ENCODE results near the gene PDE6G. TPM values are rescaled to one million over a fixed set of nuclear protein-coding genes. Genes with fewer than 3 reads are reported as not detected.

The PDE6G gene
- total and polyA plus RNA-seq, 2 of the 13 experiments (the other 11 are each of a cell fraction or from before 2014, with no cell fraction given): 1.4 to 6.7 TPM

- TF ChIP-seq HNF1A (IDR thresholded peaks at IDR 0.05; ENCODE audit: low read depth): no peak
- no peak for TF ChIP-seq HNF1A (CRISPR knock-in tag; IDR thresholded peaks at IDR 0.05; ENCODE audit: borderline replicate concordance)
- 0 out of 2 replicates have a peak, but pooled peaks have one; percentile 8 for TF ChIP-seq ZNF563 (CRISPR knock-in tag; IDR thresholded peaks at IDR 0.05)
- TF ChIP-seq ZZZ3 (CRISPR knock-in tag; IDR thresholded peaks at IDR 0.05; ENCODE audit: borderline replicate concordance): peak; percentile 48; the same call in 1 of the 2 replicates
- TF ChIP-seq TMF1 (CRISPR knock-in tag; IDR thresholded peaks at IDR 0.05; ENCODE audit: low read depth): no peak
- TF ChIP-seq ZBED4 (CRISPR knock-in tag; IDR thresholded peaks at IDR 0.05; ENCODE audit: borderline replicate concordance): peak; percentile 57; the same call in 1 of the 2 replicates
- TF ChIP-seq BCL6 (CRISPR knock-in tag; IDR thresholded peaks at IDR 0.05): peak; percentile 25; the same call in 1 of the 2 replicates
- no peak for TF ChIP-seq ZFP36 (IDR thresholded peaks at IDR 0.05; ENCODE audit: borderline replicate concordance, low read depth, low read length, partially characterized antibody)
- TF ChIP-seq SRY (CRISPR knock-in tag; IDR thresholded peaks at IDR 0.05): peak; percentile 51; the same call in 1 of the 2 replicates
- peak; percentile 47; the same call in 1 of the 2 replicates for TF ChIP-seq ZNF441 (CRISPR knock-in tag; IDR thresholded peaks at IDR 0.05; ENCODE audit: borderline replicate concordance)
- TF ChIP-seq ZNF557 (CRISPR knock-in tag; IDR thresholded peaks at IDR 0.05): no peak
- TF ChIP-seq PATZ1 (CRISPR knock-in tag; IDR thresholded peaks at IDR 0.05): no peak
- no peak for TF ChIP-seq CHD4 (IDR thresholded peaks at IDR 0.05; ENCODE audit: borderline replicate concordance, low read length)
- TF ChIP-seq ERF (CRISPR knock-in tag; IDR thresholded peaks at IDR 0.05): no peak
- TF ChIP-seq HNF1B (CRISPR knock-in tag; IDR thresholded peaks at IDR 0.05): peak; percentile 57; the same call in 1 of the 2 replicates
- no peak for TF ChIP-seq ZFP90 (CRISPR knock-in tag; IDR thresholded peaks at IDR 0.05; ENCODE audit: borderline replicate concordance)
- no peak; the same call in 1 of the 2 replicates for TF ChIP-seq SAFB2 (CRISPR knock-in tag; IDR thresholded peaks at IDR 0.05; ENCODE audit: borderline replicate concordance, low read depth)
Observed at GRCh38 chr17:81655378-81656117, 794 bp downstream of the PDE6G start (continued).
